ENCODE results near the gene PIK3CA. TPM values are rescaled to one million over a fixed set of nuclear protein-coding genes. Genes with fewer than 3 reads are reported as not detected.

PIK3CA gene
- total and polyA plus RNA-seq, 2 donors from 2014 or later: 6.1 to 24.8 TPM

GRCh38 chr3:179141890-179142289, 6.3 kb upstream of the PIK3CA start:
- FAIRE-seq (no peak), DNase-seq (no peak)
- H3K36me3 ChIP-seq (ENCODE audit: control insufficient read depth in 2 of 3, insufficient read depth in 3 of 3, low read length in 3 of 3): no peaks in the 10 kb centered on the region
- H3K27me3 ChIP-seq (ENCODE audit: control insufficient read depth, insufficient read depth, low read length): no peaks in the 10 kb centered on the region
- H3K9ac ChIP-seq (ENCODE audit: low read length in 3 of 3): no peak overlapping the region
- H3K9me3 ChIP-seq (ENCODE audit: control insufficient read depth in 2 of 3, insufficient read depth in 1 of 3, low read length in 3 of 3): no peaks in the 10 kb centered on the region
- no peak overlapping the region for H3K27ac ChIP-seq (ENCODE audit: low read depth in 2 of 2, low read length in 2 of 2)
- H3K4me1 ChIP-seq (ENCODE audit: control insufficient read depth in 2 of 3, insufficient read depth in 2 of 3, low read depth in 1 of 3, low read length in 3 of 3): no peaks in the 10 kb centered on the region
- H3K4me3 ChIP-seq (ENCODE audit: low read length in 3 of 3): no peak overlapping the region
- intact Hi-C loops (cut with DNase I): loop anchor here (10.0 kb wide), 1 partner anchor 173 kb away; no protein-coding TSS in a partner anchor
- TF ChIP-seq, protein P1, sequence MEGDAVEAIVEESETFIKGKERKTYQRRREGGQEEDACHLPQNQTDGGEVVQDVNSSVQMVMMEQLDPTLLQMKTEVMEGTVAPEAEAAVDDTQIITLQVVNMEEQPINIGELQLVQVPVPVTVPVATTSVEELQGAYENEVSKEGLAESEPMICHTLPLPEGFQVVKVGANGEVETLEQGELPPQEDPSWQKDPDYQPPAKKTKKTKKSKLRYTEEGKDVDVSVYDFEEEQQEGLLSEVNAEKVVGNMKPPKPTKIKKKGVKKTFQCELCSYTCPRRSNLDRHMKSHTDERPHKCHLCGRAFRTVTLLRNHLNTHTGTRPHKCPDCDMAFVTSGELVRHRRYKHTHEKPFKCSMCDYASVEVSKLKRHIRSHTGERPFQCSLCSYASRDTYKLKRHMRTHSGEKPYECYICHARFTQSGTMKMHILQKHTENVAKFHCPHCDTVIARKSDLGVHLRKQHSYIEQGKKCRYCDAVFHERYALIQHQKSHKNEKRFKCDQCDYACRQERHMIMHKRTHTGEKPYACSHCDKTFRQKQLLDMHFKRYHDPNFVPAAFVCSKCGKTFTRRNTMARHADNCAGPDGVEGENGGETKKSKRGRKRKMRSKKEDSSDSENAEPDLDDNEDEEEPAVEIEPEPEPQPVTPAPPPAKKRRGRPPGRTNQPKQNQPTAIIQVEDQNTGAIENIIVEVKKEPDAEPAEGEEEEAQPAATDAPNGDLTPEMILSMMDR (IDR thresholded peaks at IDR 0.05; ENCODE audit: borderline replicate concordance, extremely low read depth, insufficient read depth): no peak

DNA sequence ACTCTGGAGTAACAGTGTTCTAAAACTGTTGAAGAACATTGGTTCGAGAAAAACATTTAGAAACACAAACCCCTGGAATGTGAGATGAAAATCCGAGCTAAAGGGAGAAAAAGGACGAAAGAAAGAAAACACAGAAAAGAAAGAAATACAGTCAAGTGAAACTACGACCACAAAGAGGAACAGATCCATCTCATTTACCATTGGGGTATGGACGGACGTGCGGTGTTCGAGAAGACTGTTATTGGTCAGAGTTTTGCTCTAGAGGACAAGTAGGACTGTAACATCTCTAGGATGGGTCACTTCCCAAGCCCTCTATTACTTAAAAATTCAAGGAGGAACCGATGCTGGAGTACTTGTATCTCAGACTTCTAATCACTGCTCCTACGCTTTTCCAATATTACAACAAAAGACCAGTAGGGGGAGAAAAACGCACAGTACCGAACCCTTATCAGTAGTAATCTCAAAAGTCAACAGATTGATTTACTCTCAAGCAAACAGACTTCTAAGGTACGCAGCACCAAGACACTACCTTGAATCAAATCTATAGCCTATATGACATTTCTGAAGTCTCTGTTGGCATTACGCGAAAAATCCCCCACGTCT, 1.1 kb upstream of the PIK3CA start:
- Histone ChIP-seq H3K27ac (ENCODE audit: low read depth in 2 of 2, low read length in 2 of 2) (peak overlapping the region; percentile 71 to 91), H3K27me3 (ENCODE audit: control insufficient read depth, insufficient read depth, low read length) (no peaks in the 10 kb centered on the region), H3K4me3 (ENCODE audit: low read length in 3 of 3) (peak overlapping the region; percentile 83 to 97 (median 96)), H3K36me3 (ENCODE audit: control insufficient read depth in 2 of 3, insufficient read depth in 3 of 3, low read length in 3 of 3) (no peaks in the 10 kb centered on the region), H3K9ac (ENCODE audit: low read length in 3 of 3) (peak overlapping the region; percentile 66 to 98 (median 82)), H3K4me1 (ENCODE audit: control insufficient read depth in 2 of 3, insufficient read depth in 2 of 3, low read depth in 1 of 3, low read length in 3 of 3) (peaks cover 0 to 7% (median 3%) of the 10 kb centered on the region in 3 donors), H3K9me3 (ENCODE audit: control insufficient read depth in 2 of 3, insufficient read depth in 1 of 3, low read length in 3 of 3) (no peaks in the 10 kb centered on the region)
- FAIRE-seq (peak; percentile 19), DNase-seq (peak in 3 of 5 donors; percentile 35 to 90 (median 89))
- TF ChIP-seq, protein P1 (IDR thresholded peaks at IDR 0.05; ENCODE audit: borderline replicate concordance, extremely low read depth, insufficient read depth): peak; percentile 64
- intact Hi-C loops (cut with DNase I): loop anchor here (10.0 kb wide), 1 partner anchor 168 kb away; no protein-coding TSS in a partner anchor

DNA sequence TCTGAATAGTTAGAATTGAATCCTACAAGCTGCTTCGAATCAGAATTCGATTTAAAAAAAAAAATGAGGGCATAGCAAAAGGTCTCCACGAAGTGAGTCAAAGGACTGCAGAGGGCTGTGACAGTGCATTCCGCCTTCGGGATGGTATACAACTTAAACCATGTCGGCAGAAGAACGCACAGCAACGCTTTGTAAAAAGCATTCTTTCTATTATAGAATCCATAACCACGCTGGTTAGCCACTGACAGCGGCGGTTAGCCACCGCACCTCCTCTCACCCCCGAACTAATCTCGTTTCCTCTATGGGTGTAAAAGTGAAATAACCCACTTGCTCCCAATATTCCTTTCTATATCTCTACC, 664 bp upstream of the PIK3CA start:
- intact Hi-C loops (cut with DNase I): loop anchor here (10.0 kb wide), 1 partner anchor 167 kb away; no protein-coding TSS in a partner anchor

More for the DNA sequence above, 664 bp upstream of the PIK3CA start:
- H3K9ac ChIP-seq (ENCODE audit: low read length in 3 of 3): peak overlapping the region; percentile 66 to 98 (median 82)
- peaks cover 0 to 7% (median 3%) of the 10 kb centered on the region in 3 donors for H3K4me1 ChIP-seq (ENCODE audit: control insufficient read depth in 2 of 3, insufficient read depth in 2 of 3, low read depth in 1 of 3, low read length in 3 of 3)
- no peaks in the 10 kb centered on the region for H3K27me3 ChIP-seq (ENCODE audit: control insufficient read depth, insufficient read depth, low read length)
- peak in 1 of 5 donors; percentile 66 for DNase-seq
- peak overlapping the region; percentile 83 to 97 (median 96) for H3K4me3 ChIP-seq (ENCODE audit: low read length in 3 of 3)
- FAIRE-seq: no peak
- TF ChIP-seq, protein P1 (IDR thresholded peaks at IDR 0.05; ENCODE audit: borderline replicate concordance, extremely low read depth, insufficient read depth): no peak
- H3K36me3 ChIP-seq (ENCODE audit: control insufficient read depth in 2 of 3, insufficient read depth in 3 of 3, low read length in 3 of 3): no peaks in the 10 kb centered on the region
- H3K27ac ChIP-seq (ENCODE audit: low read depth in 2 of 2, low read length in 2 of 2): peak overlapping the region; percentile 71 to 91
- no peaks in the 10 kb centered on the region for H3K9me3 ChIP-seq (ENCODE audit: control insufficient read depth in 2 of 3, insufficient read depth in 1 of 3, low read length in 3 of 3)

All from kidney (tissue), 14 donors.